HG02571 (cell line): ENCODE measurements around the gene ITM2C.

ENCODE experiments used
- ATAC-seq: cut with Tn5 transposase; IDR thresholded peaks from one replicate; pipeline ENCODE4 v1.9.1; 2021; ENCODE audit warnings: mild to moderate bottlenecking, moderate library complexity; ENCODE audit not compliant: unreplicated experiment

Gene ITM2C

GRCh38 chr2:230905448-230906421, 41.0 kb downstream of the ITM2C start:
- ATAC-seq = no peak

GRCh38 chr2:230906471-230907230, 41.9 kb downstream of the ITM2C start:
- no peak for ATAC-seq

GRCh38 chr2:230907361-230908091, 42.8 kb downstream of the ITM2C start:
- no peak for ATAC-seq

GRCh38 chr2:230908092-230908594, 43.4 kb downstream of the ITM2C start:
- ATAC-seq = no peak

GRCh38 chr2:230908595-230909191, 44.0 kb downstream of the ITM2C start:
- ATAC-seq = no peak

GRCh38 chr2:230909841-230910545, 45.3 kb downstream of the ITM2C start:
- no peak for ATAC-seq

- ATAC-seq = no peak
These were observed 45.9 kb downstream of the ITM2C start for GRCh38 chr2:230910546-230911177.

- ATAC-seq = no peak
These were observed 47.3 kb downstream of the ITM2C start for GRCh38 chr2:230912046-230912445.

GRCh38 chr2:230912724-230913123, 48.0 kb downstream of the ITM2C start:
- ATAC-seq = no peak

- ATAC-seq = no peak
These were observed 48.8 kb downstream of the ITM2C start for GRCh38 chr2:230913406-230914143.

GRCh38 chr2:230914886-230915285, 50.1 kb downstream of the ITM2C start:
- no peak for ATAC-seq

- no peak for ATAC-seq
These were observed 50.6 kb downstream of the ITM2C start for GRCh38 chr2:230915319-230915718.

GRCh38 chr2:230916218-230916617, 51.5 kb downstream of the ITM2C start:
- ATAC-seq = no peak

GRCh38 chr2:230919240-230919639, 54.5 kb downstream of the ITM2C start:
- ATAC-seq = no peak

GRCh38 chr2:230919681-230920080, 54.9 kb downstream of the ITM2C start:
- ATAC-seq = no peak

GRCh38 chr2:230920167-230920566, 55.4 kb downstream of the ITM2C start:
- no peak for ATAC-seq

- no peak for ATAC-seq
These were observed 57.3 kb downstream of the ITM2C start for GRCh38 chr2:230921806-230922595.
